ENCODE results near the gene MRPS25. TPM values are rescaled to one million over a fixed set of nuclear protein-coding genes. Genes with fewer than 3 reads are reported as not detected.

MRPS25 gene
- total and polyA plus RNA-seq, 11 donors, result 80.9 to 173 (median 95.2) TPM

DNA sequence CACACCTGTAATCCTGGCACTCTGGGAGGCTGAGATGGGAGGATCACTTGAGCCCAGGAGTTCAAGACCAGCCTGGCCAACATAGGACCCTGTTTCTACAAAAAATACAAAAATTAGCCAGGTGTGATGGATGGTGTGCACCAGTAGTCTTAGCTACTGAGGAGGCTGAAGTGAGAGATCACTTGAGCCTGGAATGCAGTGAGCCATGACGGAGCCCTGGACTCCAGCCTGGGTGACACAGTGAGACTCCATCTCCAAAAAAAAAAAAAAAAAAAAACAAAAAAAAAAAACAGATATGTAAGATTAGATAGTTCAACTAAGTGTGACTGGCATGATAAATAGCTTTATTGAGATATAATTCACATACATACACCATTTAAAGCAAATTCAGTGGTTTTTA lies 24.1 kb upstream of the MRPS25 start:
- Histone ChIP-seq H3K27ac (no peak overlapping the region), H3K4me3 (no peak overlapping the region), H3K4me1 (peaks cover 0 to 7% (median 0%) of the 10 kb centered on the region in 12 donors), H3K36me3 (peaks cover 2 to 100% (median 96%) of the 10 kb centered on the region in 9 donors), H3K27me3 (no peaks in the 10 kb centered on the region), H3K9me3 (no peaks in the 10 kb centered on the region)
- no peak for DNase-seq
- WGBS, 4 donors, result 81 to 100% (median 97%) methylated on average over 1 of the region's 1 CpG
- TF ChIP-seq POLR2A (IDR thresholded peaks at IDR 0.05), result no peak
- TF ChIP-seq, protein P1, sequence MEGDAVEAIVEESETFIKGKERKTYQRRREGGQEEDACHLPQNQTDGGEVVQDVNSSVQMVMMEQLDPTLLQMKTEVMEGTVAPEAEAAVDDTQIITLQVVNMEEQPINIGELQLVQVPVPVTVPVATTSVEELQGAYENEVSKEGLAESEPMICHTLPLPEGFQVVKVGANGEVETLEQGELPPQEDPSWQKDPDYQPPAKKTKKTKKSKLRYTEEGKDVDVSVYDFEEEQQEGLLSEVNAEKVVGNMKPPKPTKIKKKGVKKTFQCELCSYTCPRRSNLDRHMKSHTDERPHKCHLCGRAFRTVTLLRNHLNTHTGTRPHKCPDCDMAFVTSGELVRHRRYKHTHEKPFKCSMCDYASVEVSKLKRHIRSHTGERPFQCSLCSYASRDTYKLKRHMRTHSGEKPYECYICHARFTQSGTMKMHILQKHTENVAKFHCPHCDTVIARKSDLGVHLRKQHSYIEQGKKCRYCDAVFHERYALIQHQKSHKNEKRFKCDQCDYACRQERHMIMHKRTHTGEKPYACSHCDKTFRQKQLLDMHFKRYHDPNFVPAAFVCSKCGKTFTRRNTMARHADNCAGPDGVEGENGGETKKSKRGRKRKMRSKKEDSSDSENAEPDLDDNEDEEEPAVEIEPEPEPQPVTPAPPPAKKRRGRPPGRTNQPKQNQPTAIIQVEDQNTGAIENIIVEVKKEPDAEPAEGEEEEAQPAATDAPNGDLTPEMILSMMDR (IDR thresholded peaks at IDR 0.05), result no peak
- ATAC-seq, result no peak
- intact Hi-C loops (cut with DNase I), result no loop called here

DNA sequence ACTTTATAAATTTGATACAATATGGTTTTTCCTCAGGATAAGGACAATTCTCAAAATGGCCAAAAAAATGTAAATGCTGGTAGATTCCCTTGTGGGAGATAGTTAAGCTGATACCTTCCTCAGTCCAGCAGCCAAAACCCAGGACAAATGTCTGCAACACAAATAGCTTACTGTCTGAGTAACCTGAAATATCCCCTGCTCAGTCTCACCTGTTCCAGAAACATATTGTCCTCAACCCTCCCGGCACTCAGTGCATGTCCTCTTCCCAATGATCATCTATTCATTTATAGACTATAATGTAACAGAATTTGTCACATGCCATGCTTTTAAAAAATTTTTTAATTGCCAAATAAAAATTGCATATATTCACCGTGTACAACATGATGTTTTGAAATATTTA lies 21.6 kb upstream of the MRPS25 start:
- DNase-seq (no peak), ATAC-seq (no peak)
- H3K4me3 ChIP-seq, result no peak overlapping the region
- H3K36me3 ChIP-seq, result peaks cover 2 to 100% (median 96%) of the 10 kb centered on the region in 9 donors
- intact Hi-C loops (cut with DNase I), result no loop called here
- H3K27me3 ChIP-seq, result no peaks in the 10 kb centered on the region
- H3K27ac ChIP-seq, result no peak overlapping the region
- no peaks in the 10 kb centered on the region for H3K9me3 ChIP-seq
- WGBS, 4 donors, result 85 to 94% (median 92%) methylated on average over 2 of the region's 2 CpGs
- no peak for TF ChIP-seq POLR2A (IDR thresholded peaks at IDR 0.05)
- TF ChIP-seq, protein P1 (IDR thresholded peaks at IDR 0.05), result no peak
- peaks cover 0 to 4% (median 0%) of the 10 kb centered on the region in 12 donors for H3K4me1 ChIP-seq

DNA sequence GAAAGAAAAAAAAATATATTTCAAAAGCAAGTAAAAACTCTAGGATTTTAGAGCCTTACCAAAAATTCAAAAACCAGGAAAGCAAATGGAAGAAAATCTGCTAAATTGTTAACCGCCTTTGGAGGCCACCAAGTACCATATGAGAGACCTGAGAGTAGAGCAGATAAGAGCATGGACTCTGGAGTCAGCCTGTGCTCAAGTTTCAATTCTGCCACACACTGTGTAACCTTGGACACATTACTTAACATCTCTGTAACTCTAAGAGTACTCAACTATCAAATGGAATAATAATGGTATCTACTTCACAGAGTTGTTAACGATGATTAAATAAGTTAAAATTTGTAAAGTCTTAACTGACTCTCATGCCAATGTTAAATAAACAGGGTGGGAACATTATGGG lies 21.1 kb upstream of the MRPS25 start:
- 90 to 98% (median 97%) methylated on average over 2 of the region's 2 CpGs for WGBS, 4 donors
- Histone ChIP-seq H3K4me3 (no peak overlapping the region), H3K27me3 (no peaks in the 10 kb centered on the region), H3K36me3 (peaks cover 2 to 100% (median 96%) of the 10 kb centered on the region in 9 donors), H3K4me1 (peaks cover 0 to 4% (median 0%) of the 10 kb centered on the region in 12 donors), H3K27ac (no peak overlapping the region), H3K9me3 (no peaks in the 10 kb centered on the region)
- no peak for ATAC-seq
- intact Hi-C loops (cut with DNase I), result no loop called here
- no peak for DNase-seq
- TF ChIP-seq POLR2A (IDR thresholded peaks at IDR 0.05), result no peak
- TF ChIP-seq, protein P1 (IDR thresholded peaks at IDR 0.05), result no peak

DNA sequence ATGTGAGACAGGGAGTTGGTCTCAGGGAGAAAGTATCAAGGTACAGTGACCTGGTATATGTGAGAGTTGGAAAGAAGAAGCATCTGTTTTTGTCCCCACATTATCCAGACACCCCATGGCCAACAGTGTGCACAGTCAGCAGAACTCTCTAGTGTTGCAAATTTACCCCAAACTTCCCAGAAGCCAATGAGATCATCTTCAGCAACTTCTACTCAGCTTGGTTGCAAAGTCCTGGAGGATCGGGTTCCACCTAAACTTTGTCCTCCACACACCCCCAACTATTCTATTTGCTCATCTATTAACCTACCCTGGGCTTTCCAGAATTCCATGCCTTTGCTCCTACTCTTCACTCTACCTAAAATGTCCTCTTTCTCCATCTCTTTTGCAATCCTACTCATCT lies 18.1 kb upstream of the MRPS25 start:
- Histone ChIP-seq H3K4me1 (peaks cover 0 to 4% (median 0%) of the 10 kb centered on the region in 12 donors), H3K9me3 (no peaks in the 10 kb centered on the region), H3K27ac (peak overlapping the region in 1 of 12 donors; percentile 20), H3K36me3 (peaks cover 0 to 100% (median 98%) of the 10 kb centered on the region in 9 donors), H3K4me3 (no peak overlapping the region), H3K27me3 (no peaks in the 10 kb centered on the region)
- intact Hi-C loops (cut with DNase I), result no loop called here
- no peak for TF ChIP-seq POLR2A (IDR thresholded peaks at IDR 0.05)
- TF ChIP-seq, protein P1 (IDR thresholded peaks at IDR 0.05), result no peak
- ATAC-seq (no peak), DNase-seq (no peak)
- 94 to 98% (median 97%) methylated on average over 1 of the region's 1 CpG for WGBS, 4 donors
